Measurements from ENCODE around the gene SLC39A1.

Gene SLC39A1

GRCh38 chr1:153944005-153944826, 19.1 kb downstream of the SLC39A1 start:
- in situ Hi-C loops (cut with MboI; ENCODE audit: low sequenced_read_pairs, unreplicated experiment), result no loop called here
- no peak for DNase-seq (ENCODE audit: low spot score)
- TF ChIP-seq CTCF (IDR thresholded peaks at IDR 0.05; ENCODE audit: borderline replicate concordance, control extremely low read depth, extremely low read depth, insufficient read depth, missing control alignments), result no peak

- TF ChIP-seq CTCF (IDR thresholded peaks at IDR 0.05; ENCODE audit: borderline replicate concordance, control extremely low read depth, extremely low read depth, insufficient read depth, missing control alignments), result no peak
- DNase-seq (ENCODE audit: low spot score), result no peak
- in situ Hi-C loops (cut with MboI; ENCODE audit: low sequenced_read_pairs, unreplicated experiment), result no loop called here
Observed at GRCh38 chr1:153942766-153943549, 20.4 kb downstream of the SLC39A1 start.

GRCh38 chr1:153941826-153942725, 21.3 kb downstream of the SLC39A1 start:
- no peak for TF ChIP-seq CTCF (IDR thresholded peaks at IDR 0.05; ENCODE audit: borderline replicate concordance, control extremely low read depth, extremely low read depth, insufficient read depth, missing control alignments)
- in situ Hi-C loops (cut with MboI; ENCODE audit: low sequenced_read_pairs, unreplicated experiment), result no loop called here
- no peak for DNase-seq (ENCODE audit: low spot score)

GRCh38 chr1:153940756-153941155, 22.6 kb downstream of the SLC39A1 start:
- in situ Hi-C loops (cut with MboI; ENCODE audit: low sequenced_read_pairs, unreplicated experiment), result no loop called here
- TF ChIP-seq CTCF (IDR thresholded peaks at IDR 0.05; ENCODE audit: borderline replicate concordance, control extremely low read depth, extremely low read depth, insufficient read depth, missing control alignments), result no peak

GRCh38 chr1:153939476-153939875, 23.9 kb downstream of the SLC39A1 start:
- in situ Hi-C loops (cut with MboI; ENCODE audit: low sequenced_read_pairs, unreplicated experiment), result no loop called here
- DNase-seq (ENCODE audit: low spot score), result no peak
- TF ChIP-seq CTCF (IDR thresholded peaks at IDR 0.05; ENCODE audit: borderline replicate concordance, control extremely low read depth, extremely low read depth, insufficient read depth, missing control alignments), result no peak

More at GRCh38 chr1:153940756-153941155, 22.6 kb downstream of the SLC39A1 start:
- DNase-seq (ENCODE audit: low spot score), result no peak

GRCh38 chr1:153938996-153939395, 24.3 kb downstream of the SLC39A1 start:
- no peak for TF ChIP-seq CTCF (IDR thresholded peaks at IDR 0.05; ENCODE audit: borderline replicate concordance, control extremely low read depth, extremely low read depth, insufficient read depth, missing control alignments)
- no peak for DNase-seq (ENCODE audit: low spot score)
- in situ Hi-C loops (cut with MboI; ENCODE audit: low sequenced_read_pairs, unreplicated experiment), result no loop called here
